T-helper 9 cell (primary cell): Measurements from ENCODE around the gene MAP7.

Experiments used
- DNase-seq: peaks from one replicate; pipeline ENCODE4 v3.0.0-alpha.2; 2020

Gene MAP7

GRCh38 chr6:136528477-136528876, 21.7 kb downstream of the MAP7 start:
- no peak for DNase-seq

GRCh38 chr6:136527831-136528230, 22.4 kb downstream of the MAP7 start:
- DNase-seq, result no peak

- no peak for DNase-seq
Observed at GRCh38 chr6:136526937-136527336, 23.3 kb downstream of the MAP7 start.

- peak; percentile 12 for DNase-seq
Observed at GRCh38 chr6:136526196-136526930, 23.9 kb downstream of the MAP7 start.

GRCh38 chr6:136525586-136526195, 24.5 kb downstream of the MAP7 start:
- DNase-seq, result no peak

- DNase-seq, result no peak
Observed at GRCh38 chr6:136524936-136525413, 25.2 kb downstream of the MAP7 start.

GRCh38 chr6:136524339-136524935, 25.8 kb downstream of the MAP7 start:
- DNase-seq, result no peak

- DNase-seq, result no peak
Observed at GRCh38 chr6:136523196-136523595, 27.0 kb downstream of the MAP7 start.

- DNase-seq, result no peak
Observed at GRCh38 chr6:136522636-136523035, 27.6 kb downstream of the MAP7 start.

- no peak for DNase-seq
Observed at GRCh38 chr6:136521911-136522310, 28.3 kb downstream of the MAP7 start.

- DNase-seq, result no peak
Observed at GRCh38 chr6:136521427-136521826, 28.8 kb downstream of the MAP7 start.

- DNase-seq, result no peak
Observed at GRCh38 chr6:136520517-136520916, 29.7 kb downstream of the MAP7 start.

GRCh38 chr6:136517582-136517981, 32.6 kb downstream of the MAP7 start:
- no peak for DNase-seq

GRCh38 chr6:136517002-136517401, 33.2 kb downstream of the MAP7 start:
- DNase-seq, result no peak

- DNase-seq, result no peak
Observed at GRCh38 chr6:136514591-136514990, 35.6 kb downstream of the MAP7 start.

GRCh38 chr6:136511926-136512325, 38.3 kb downstream of the MAP7 start:
- DNase-seq, result no peak

- DNase-seq, result no peak
Observed at GRCh38 chr6:136511397-136511796, 38.8 kb downstream of the MAP7 start.

GRCh38 chr6:136510782-136511181, 39.4 kb downstream of the MAP7 start:
- DNase-seq, result no peak

GRCh38 chr6:136510299-136510698, 39.9 kb downstream of the MAP7 start:
- DNase-seq, result no peak

- DNase-seq, result no peak
Observed at GRCh38 chr6:136508725-136509392, 41.4 kb downstream of the MAP7 start.

- DNase-seq, result no peak
Observed at GRCh38 chr6:136506124-136506799, 44.0 kb downstream of the MAP7 start.

GRCh38 chr6:136503303-136504029, 46.8 kb downstream of the MAP7 start:
- no peak for DNase-seq
